ENCODE measurements around the gene EIF2A.

DNA sequence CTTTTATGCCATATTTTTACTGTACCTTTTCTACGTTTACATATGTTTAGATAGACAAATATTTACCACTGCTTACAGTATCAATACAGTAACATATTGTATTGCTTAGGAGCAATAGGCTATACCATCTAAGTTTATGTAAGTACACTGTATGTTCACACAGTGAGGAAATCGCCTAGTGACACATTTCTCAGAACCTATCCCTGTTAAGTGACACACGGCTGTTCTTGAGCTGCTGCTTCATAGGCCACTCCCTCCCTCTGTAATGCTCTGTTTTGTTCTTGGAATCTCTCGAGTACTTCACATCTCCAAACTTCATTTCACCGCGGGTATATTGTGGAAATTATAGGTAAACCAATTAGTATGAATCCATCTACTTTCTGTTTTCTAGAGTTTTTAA lies 43.2 kb downstream of the EIF2A start:
- TF ChIP-seq POLR2A (IDR thresholded peaks at IDR 0.05; ENCODE audit: low read length) = no peak
- no peak for TF ChIP-seq GATA1 (IDR thresholded peaks at IDR 0.05; ENCODE audit: low read depth, low read length)
